HepG2 (cell line): ENCODE data around the gene ACSL6.

Source experiments
- FOXJ3 ChIP-seq: sonication (generic); formaldehyde crosslinking; IDR thresholded peaks from 2 replicates; pipeline ENCODE4 v1.4.0; 2020; ENCODE audit warnings: missing genetic modification reagents, mild to moderate bottlenecking, borderline replicate concordance
- ZNF124 ChIP-seq: sonication (generic); formaldehyde crosslinking; IDR thresholded peaks from 2 replicates; pipeline ENCODE4 v1.4.0; 2020; ENCODE audit warnings: missing genetic modification reagents

DNA sequence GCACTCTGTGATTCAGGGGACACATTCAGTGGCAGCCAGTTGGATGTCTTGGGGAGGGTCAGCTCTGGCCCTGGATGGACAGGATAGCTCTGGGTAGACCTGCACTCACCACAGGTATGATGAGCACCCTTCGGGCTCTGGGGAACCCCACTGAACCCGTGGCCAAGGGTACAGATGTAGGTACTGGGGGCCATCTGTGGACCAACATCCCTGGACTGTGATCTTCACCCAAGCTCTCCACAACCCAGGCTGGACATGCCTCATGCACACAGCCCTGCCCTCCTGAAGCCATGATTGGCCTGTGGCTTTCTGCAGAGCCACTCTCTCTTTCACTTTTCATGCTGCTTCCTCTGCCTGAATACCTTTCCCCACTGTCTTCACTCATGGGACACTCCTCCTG is 15.6 kb upstream of the ACSL6 start:
- no peak for TF ChIP-seq FOXJ3 (CRISPR knock-in tag)
- TF ChIP-seq ZNF124 (CRISPR knock-in tag): no peak
